ENCODE measurements around the gene RBM17. TPM values are rescaled to one million over a fixed set of nuclear protein-coding genes. Genes with fewer than 3 reads are reported as not detected.

Gene RBM17
- total RNA-seq, 1 experiment from 2014 or later = 129 TPM

DNA sequence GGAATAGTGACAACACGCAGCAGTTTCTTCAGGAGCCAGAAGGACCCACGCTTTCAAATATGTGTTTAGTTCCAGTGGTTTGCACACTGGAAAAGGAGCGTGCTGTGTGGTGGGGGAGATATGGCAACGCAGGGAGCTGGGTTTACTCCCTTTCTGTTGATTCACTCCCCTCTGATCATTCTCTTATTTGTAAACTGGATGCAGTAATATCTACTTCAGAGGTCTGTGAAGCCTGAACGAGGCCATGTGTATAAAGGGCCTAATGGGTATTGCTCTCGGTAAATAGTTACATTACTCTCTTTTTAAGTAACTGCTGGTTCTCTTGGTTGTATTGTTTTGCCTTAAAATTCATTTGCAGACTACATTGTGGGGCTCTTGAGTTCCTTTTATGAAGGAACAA is 19.2 kb downstream of the RBM17 start:
- H3K36me3 ChIP-seq (ENCODE audit: control insufficient read depth in 1 of 2, insufficient read depth in 2 of 2, low read length in 2 of 2) = peaks cover 65 to 68% of the 10 kb centered on the region in 2 experiments
- H3K79me2 ChIP-seq (ENCODE audit: insufficient read depth, low read length) = peaks cover 68% of the 10 kb centered on the region
- peaks cover 7 to 9% of the 10 kb centered on the region in 2 experiments; a peak in 3 of 4 replicates for H3K4me1 ChIP-seq (ENCODE audit: control insufficient read depth in 1 of 2, insufficient read depth in 2 of 2, low read length in 2 of 2)
- H3K4me3 ChIP-seq (replicated peaks in 1 of 2; ENCODE audit: low read depth in 1 of 2, low read length in 2 of 2) = no peak overlapping the region
- no peak for ATAC-seq
- DNase-seq (ENCODE audit: low read depth, low spot score) = no peak
- H3K9ac ChIP-seq (ENCODE audit: low read length) = no peak overlapping the region
- H3K27me3 ChIP-seq (ENCODE audit: insufficient read depth, low read length) = no peaks in the 10 kb centered on the region
- ChIA-PET RAD21 (ENCODE audit: low non-redundant PET in 1 of 2, low total read pairs in 2 of 2, uncharacterized antibody in 2 of 2, unreplicated experiment in 2 of 2) (interaction anchor here in 1 of 2 experiments (1.0 kb wide), 1 partner anchor 294 kb away, joined by 3 read pairs; no protein-coding TSS in a partner anchor), CTCF (interaction anchor here (0.7 to 1.0 kb wide), 3 partner anchors 9 to 298 kb away, joined by 3 to 9 read pairs (median 3); no protein-coding TSS in a partner anchor), POLR2A (no interaction called here)
- TF ChIP-seq CTCF (IDR thresholded peaks at IDR 0.05 in 2 of 3, conservative IDR thresholded peaks at IDR 0.05 in 1 of 3; ENCODE audit: borderline replicate concordance in 1 of 3, insufficient read depth in 1 of 3, low read depth in 2 of 3, low read length in 2 of 3) = no peak
- no peak overlapping the region for H2AFZ ChIP-seq (ENCODE audit: low read depth, low read length, poor library complexity, severe bottlenecking)
- no TSS peak for BruUV-seq (replicated peaks)
- H3K27ac ChIP-seq (ENCODE audit: low read depth, low read length) = no peak overlapping the region
- peaks cover 6% of the 10 kb centered on the region; the same call in 1 of the 2 replicates for H4K20me1 ChIP-seq (ENCODE audit: insufficient read depth)
- H3K9me3 ChIP-seq (ENCODE audit: control insufficient read depth in 1 of 2, insufficient read depth in 1 of 2, low read depth in 1 of 2, low read length in 2 of 2) = no peaks in the 10 kb centered on the region
- no peaks in the 10 kb centered on the region for H3K9me2 ChIP-seq (ENCODE audit: insufficient read depth)
- H3K4me2 ChIP-seq (ENCODE audit: low read length) = no peak overlapping the region
- intact Hi-C loops (cut with micrococcal nuclease) = loop anchor here (5.0 kb wide), 1 partner anchor 94 kb away; the partner anchor contains the start of gene PFKFB3

DNA sequence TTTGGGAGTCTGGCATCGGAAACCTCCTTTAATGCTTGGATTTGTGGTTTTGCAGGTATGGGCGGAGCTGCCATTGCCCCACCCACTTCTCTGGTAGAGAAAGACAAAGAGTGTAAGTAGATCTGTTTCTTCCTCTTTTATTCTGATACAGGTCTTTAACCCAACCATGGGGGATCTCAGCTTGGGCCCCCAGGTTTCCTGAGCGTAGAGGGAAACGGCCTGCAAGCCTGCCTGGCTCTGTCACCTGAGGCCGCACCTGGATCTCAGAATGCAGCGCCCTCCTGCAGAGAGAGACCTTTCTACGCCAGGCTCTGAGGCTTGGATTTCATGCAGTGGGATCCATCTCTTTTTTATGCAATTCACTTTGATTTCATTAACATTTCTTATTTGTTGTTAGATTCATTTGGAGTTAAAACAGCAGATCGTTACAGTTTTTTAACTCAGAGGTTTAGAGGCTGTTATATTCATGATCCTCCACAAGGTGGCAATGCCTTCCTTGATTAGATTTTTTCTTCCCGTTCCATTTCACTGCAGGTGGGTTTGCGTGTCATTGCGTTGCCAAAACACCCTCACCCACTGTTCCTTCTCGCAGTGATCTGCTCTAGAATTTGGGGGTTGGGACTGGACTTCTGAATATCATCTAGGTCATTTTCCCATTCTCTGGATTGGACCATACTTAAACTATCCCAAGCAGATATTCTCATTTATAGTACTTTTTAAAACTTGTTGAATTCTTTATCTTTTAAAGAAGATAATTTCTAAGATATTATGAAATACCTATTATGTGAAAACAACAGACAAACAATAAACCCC is 20.0 kb downstream of the RBM17 start:
- RAD21 ChIA-PET (ENCODE audit: low non-redundant PET in 1 of 2, low total read pairs in 2 of 2, uncharacterized antibody in 2 of 2, unreplicated experiment in 2 of 2) = interaction anchor here in 1 of 2 experiments (1.0 kb wide), 1 partner anchor 293 kb away, joined by 3 read pairs; no protein-coding TSS in a partner anchor
- ATAC-seq (peak; percentile 72), DNase-seq (ENCODE audit: low read depth, low spot score) (peak; percentile 13)
- intact Hi-C loops (cut with micrococcal nuclease) = loop anchor here (1.0 to 5.0 kb wide), 2 partner anchors 93 to 292 kb away; partner anchors contain the start of gene PFKFB3
- Histone ChIP-seq H3K9me3 (ENCODE audit: control insufficient read depth in 1 of 2, insufficient read depth in 1 of 2, low read depth in 1 of 2, low read length in 2 of 2) (no peaks in the 10 kb centered on the region), H3K4me1 (ENCODE audit: control insufficient read depth in 1 of 2, insufficient read depth in 2 of 2, low read length in 2 of 2) (peaks cover 7 to 9% of the 10 kb centered on the region in 2 experiments; a peak in 3 of 4 replicates), H3K36me3 (ENCODE audit: control insufficient read depth in 1 of 2, insufficient read depth in 2 of 2, low read length in 2 of 2) (peaks cover 69 to 71% of the 10 kb centered on the region in 2 experiments), H3K27ac (ENCODE audit: low read depth, low read length) (no peak overlapping the region), H3K9ac (ENCODE audit: low read length) (no peak overlapping the region), H3K4me3 (replicated peaks in 1 of 2; ENCODE audit: low read depth in 1 of 2, low read length in 2 of 2) (no peak overlapping the region), H2AFZ (ENCODE audit: low read depth, low read length, poor library complexity, severe bottlenecking) (no peak overlapping the region), H3K27me3 (ENCODE audit: insufficient read depth, low read length) (no peaks in the 10 kb centered on the region), H3K79me2 (ENCODE audit: insufficient read depth, low read length) (peaks cover 68% of the 10 kb centered on the region), H3K4me2 (ENCODE audit: low read length) (no peak overlapping the region), H3K9me2 (ENCODE audit: insufficient read depth) (no peaks in the 10 kb centered on the region), H4K20me1 (ENCODE audit: insufficient read depth) (peaks cover 6% of the 10 kb centered on the region; the same call in 1 of the 2 replicates)
- CTCF ChIA-PET = interaction anchor here (0.7 to 1.0 kb wide), 3 partner anchors 8 to 297 kb away, joined by 3 to 9 read pairs (median 3); no protein-coding TSS in a partner anchor
- POLR2A ChIA-PET = no interaction called here
- BruUV-seq (replicated peaks) = no TSS peak
- TF ChIP-seq TCF7L2 (IDR thresholded peaks at IDR 0.05; ENCODE audit: borderline replicate concordance, extremely low read depth, insufficient read depth, insufficient read length) (no peak), ZFX (IDR thresholded peaks at IDR 0.05) (no peak), CTCF (IDR thresholded peaks at IDR 0.05 in 2 of 3, conservative IDR thresholded peaks at IDR 0.05 in 1 of 3; ENCODE audit: borderline replicate concordance in 1 of 3, insufficient read depth in 1 of 3, low read depth in 2 of 3, low read length in 2 of 3) (peak; percentile 53 to 70 (median 67)), CEBPB (IDR thresholded peaks at IDR 0.05; ENCODE audit: low read depth) (no peak), ZNF274 (IDR thresholded peaks at IDR 0.05; ENCODE audit: low read depth, low read length) (no peak), EZH2phosphoT487 (IDR thresholded peaks at IDR 0.05; ENCODE audit: borderline replicate concordance) (no peak), ELF1 (IDR thresholded peaks at IDR 0.05; ENCODE audit: borderline replicate concordance, low read depth) (no peak), CBX3 (IDR thresholded peaks at IDR 0.05; ENCODE audit: low read depth) (0 out of 2 replicates have a peak, but pooled peaks have one; percentile 22), YY1 (IDR thresholded peaks at IDR 0.05; ENCODE audit: extremely low read depth, insufficient replicate concordance, low read depth, low read length) (no peak), SP1 (IDR thresholded peaks at IDR 0.05; ENCODE audit: low read depth) (no peak), EZH2 (IDR thresholded peaks at IDR 0.05) (no peak), EGR1 (IDR thresholded peaks at IDR 0.05; ENCODE audit: low read depth) (no peak), JUND (IDR thresholded peaks at IDR 0.05) (no peak)

Data from HCT116 (cell line).